SK-N-SH (cell line): ENCODE data around the gene PRKAR1A. TPM values are rescaled to one million over a fixed set of nuclear protein-coding genes. Genes with fewer than 3 reads are reported as not detected.

ENCODE experiments used
- CTCF ChIA-PET: fragments of 300-600, 350-600 bp; formaldehyde crosslinking; extraction: SDS; loops from one replicate; lab custom pipeline; 2021; lab: Yijun Ruan, JAX
- POLR2A ChIA-PET: fragments of 350-600 bp; sonication (Branson Sonifier 250); formaldehyde crosslinking; extraction: SDS; loops from one replicate; lab custom pipeline; 2020; ENCODE audit warnings: antibody characterized with exemption, inconsistent platforms; lab: Yijun Ruan, JAX
- DNase-seq: peaks from one replicate; pipeline ENCODE4 v3.0.0; 2012
- H2AFZ ChIP-seq: fragments of 200-600 bp; sonication (generic); 2 replicates; pipeline ENCODE4 v1.8.1; 2016; ENCODE audit warnings: antibody characterized with exemption, mild to moderate bottlenecking, low read depth
- H3F3A ChIP-seq: fragments of 200-600 bp; sonication (generic); replicated peaks from 2 replicates; pipeline ENCODE3; 2016; ENCODE audit warnings: antibody characterized with exemption, mild to moderate bottlenecking; ENCODE audit not compliant: insufficient read depth
- H3K27ac ChIP-seq, 2 experiments: fragments of 200-500 bp in 1 of 2; fragments of 200-600 bp in 1 of 2; sonication (Bioruptor generic) in 1 of 2; sonication (generic), shearing (Covaris generic) in 1 of 2; 2 replicates each; pipeline versions ENCODE4 v1.5.1 to v1.6.1; 2014 to 2016; ENCODE audit warnings: low read depth in 2 of 2, inconsistent platforms in 1 of 2, low read length in 1 of 2, mild to moderate bottlenecking in 1 of 2, mixed read lengths in 1 of 2
- H3K27me3 ChIP-seq: fragments of 200-600 bp; sonication (generic), shearing (Covaris generic); 2 replicates; pipeline ENCODE4 v1.6.1; 2016; ENCODE audit warnings: mixed run types; ENCODE audit not compliant: insufficient read depth
- H3K36me3 ChIP-seq, 2 experiments: fragments of 200-500 bp in 1 of 2; fragments of 200-600 bp in 1 of 2; sonication (Bioruptor generic) in 1 of 2; sonication (generic) in 1 of 2; replicated peaks in 1 of 2; 2 replicates each; pipeline versions ENCODE3 to v1.5.1; 2014 to 2016; ENCODE audit warnings: low read length in 1 of 2, mild to moderate bottlenecking in 1 of 2; ENCODE audit not compliant: insufficient read depth in 2 of 2, control insufficient read depth in 1 of 2
- H3K4me1 ChIP-seq, 2 experiments: fragments of 200-500 bp in 1 of 2; fragments of 200-600 bp in 1 of 2; sonication (Bioruptor generic) in 1 of 2; sonication (generic), shearing (Covaris generic) in 1 of 2; 2 replicates each; pipeline versions ENCODE4 v1.5.1 to v1.6.1; 2014 to 2016; ENCODE audit warnings: low read depth in 1 of 2, low read length in 1 of 2, mixed run types in 1 of 2; ENCODE audit not compliant: insufficient read depth in 2 of 2, control insufficient read depth in 1 of 2
- H3K4me2 ChIP-seq: fragments of 200-600 bp; sonication (generic), shearing (Covaris generic); 2 replicates; pipeline ENCODE4 v1.6.1; 2017; ENCODE audit warnings: mixed run types
- H3K4me3 ChIP-seq, 2 experiments: fragments of 200-500 bp in 1 of 2; fragments of 200-600 bp in 1 of 2; sonication (Bioruptor generic) in 1 of 2; sonication (generic), shearing (Covaris generic) in 1 of 2; 2 replicates each; pipeline versions ENCODE4 v1.5.1 to v1.8.1; 2014 to 2016; ENCODE audit warnings: low read depth in 2 of 2, inconsistent platforms in 1 of 2, low read length in 1 of 2, mild to moderate bottlenecking in 1 of 2, mixed read lengths in 1 of 2, moderate library complexity in 1 of 2
- H3K79me2 ChIP-seq: fragments of 200-600 bp; sonication (generic); 2 replicates; pipeline ENCODE4 v1.8.1; 2017; ENCODE audit warnings: mild to moderate bottlenecking; ENCODE audit not compliant: insufficient read depth
- H3K9ac ChIP-seq: fragments of 200-600 bp; sonication (generic); 2 replicates; pipeline ENCODE4 v1.6.1; 2017; ENCODE audit warnings: mixed run types
- H3K9me2 ChIP-seq: fragments of 200-600 bp; sonication (generic); 2 replicates; pipeline ENCODE4 v1.6.1; 2017; ENCODE audit warnings: mixed run types
- H3K9me3 ChIP-seq: fragments of 200-600 bp; sonication (generic); 2 replicates; pipeline ENCODE4 v1.6.1; 2017; ENCODE audit warnings: mixed run types, mild to moderate bottlenecking, moderate library complexity
- H4K20me1 ChIP-seq: fragments of 200-600 bp; sonication (generic); 2 replicates; pipeline ENCODE4 v1.6.1; 2017; ENCODE audit warnings: mild to moderate bottlenecking, mixed run types; ENCODE audit not compliant: insufficient read depth
- CTCF ChIP-seq: fragments of 200-600 bp; sonication (generic); IDR thresholded peaks from 2 replicates; pipeline ENCODE4 v1.6.1; 2017; ENCODE audit warnings: antibody characterized with exemption, mild to moderate bottlenecking, moderate library complexity
- ELF1 ChIP-seq: IDR thresholded peaks from 2 replicates; pipeline ENCODE4 v1.4.0; 2012
- EZH2phosphoT487 ChIP-seq: fragments of 200-600 bp; sonication (generic); IDR thresholded peaks from 2 replicates; pipeline ENCODE4 v1.6.1; 2017; ENCODE audit warnings: low read depth, mixed run types, mild to moderate bottlenecking, antibody characterized with exemption, moderate library complexity, borderline replicate concordance
- GATA2 ChIP-seq: sonication (generic); formaldehyde crosslinking; IDR thresholded peaks from 2 replicates; pipeline ENCODE4 v1.5.0; 2020; ENCODE audit warnings: mild to moderate bottlenecking, missing genetic modification reagents
- IRF3 ChIP-seq: fragments of 150-350 bp; IDR thresholded peaks from 2 replicates; pipeline ENCODE4 v1.6.1; 2016; ENCODE audit warnings: mild to moderate bottlenecking, low read depth, low read length
- JUND ChIP-seq: IDR thresholded peaks from 2 replicates; pipeline ENCODE4 v1.4.0; 2012
- MXI1 ChIP-seq: IDR thresholded peaks from 2 replicates; pipeline ENCODE4 v1.6.1; 2012; ENCODE audit warnings: mild to moderate bottlenecking, low read depth, low read length, improper control_type of control experiment
- NFIC ChIP-seq: IDR thresholded peaks from 2 replicates; pipeline ENCODE4 v1.4.0; 2012; ENCODE audit warnings: borderline replicate concordance
- PBX3 ChIP-seq: IDR thresholded peaks from 2 replicates; pipeline ENCODE4; 2012
- POLR2AphosphoS5 ChIP-seq: IDR thresholded peaks from 2 replicates; pipeline ENCODE4 v1.6.1; 2012; ENCODE audit warnings: low read depth, low read length
- RAD21 ChIP-seq: IDR thresholded peaks from 2 replicates; pipeline ENCODE4 v1.6.1; 2012; ENCODE audit warnings: mild to moderate bottlenecking, low read length
- RCOR1 ChIP-seq: fragments of 150-350 bp; IDR thresholded peaks from 2 replicates; pipeline ENCODE4 v1.6.1; 2017; ENCODE audit warnings: antibody characterized with exemption, low read length
- REST ChIP-seq: IDR thresholded peaks from 2 replicates; pipeline ENCODE4 v1.6.1; 2012; ENCODE audit warnings: mild to moderate bottlenecking, low read depth, low read length, moderate library complexity
- RXRA ChIP-seq: IDR thresholded peaks from 2 replicates; pipeline ENCODE4 v1.4.0; 2012; ENCODE audit warnings: low read depth, mild to moderate bottlenecking, borderline replicate concordance
- SMC3 ChIP-seq: IDR thresholded peaks from 2 replicates; pipeline ENCODE4 v1.6.1; 2012; ENCODE audit warnings: low read depth, low read length, improper control_type of control experiment
- TEAD4 ChIP-seq: IDR thresholded peaks from 2 replicates; pipeline ENCODE4 v1.4.0; 2012; ENCODE audit warnings: mild to moderate bottlenecking, borderline replicate concordance; ENCODE audit not compliant: insufficient read depth
- USF2 ChIP-seq: fragments of 150-350 bp; IDR thresholded peaks from 2 replicates; pipeline ENCODE4 v1.6.1; 2017; ENCODE audit warnings: antibody characterized with exemption, low read length, low read depth, borderline replicate concordance
- YY1 ChIP-seq: IDR thresholded peaks from 2 replicates; pipeline ENCODE4 v1.4.0; 2012; ENCODE audit warnings: low read depth, mild to moderate bottlenecking
- ZBTB33 ChIP-seq: IDR thresholded peaks from 2 replicates; pipeline ENCODE4 v1.4.0; 2012; ENCODE audit warnings: low read depth, borderline replicate concordance
- WGBS: methylation state at CpG from one replicate; pipeline ENCODE4 v1.1.6; 2017; ENCODE audit warnings: low lambda C conversion rate; 5-methylcytosine and 5-hydroxymethylcytosine counted together
- polyA plus RNA-seq, 3 experiments: library from polyadenylated mRNA; depleted of rRNA; stranded (reverse); fragments of >200 nt; gene quantifications; 2 replicates each; pipeline ENCODE4 v1.2.3, GENCODE V29; 2012

Gene PRKAR1A
- polyA plus RNA-seq, 1 of the 3 experiments (the other 2 are of a cell fraction) = 195 TPM

GRCh38 chr17:68505951-68506350 is 6.3 kb upstream of the PRKAR1A start:
- H3K9ac ChIP-seq = no peak overlapping the region
- H4K20me1 ChIP-seq = no peaks in the 10 kb centered on the region
- no peak overlapping the region for H3K4me2 ChIP-seq
- TF ChIP-seq MXI1 (no peak), CTCF (no peak), JUND (no peak), IRF3 (no peak), ZBTB33 (no peak), SMC3 (no peak), YY1 (no peak), POLR2AphosphoS5 (no peak), NFIC (no peak), RXRA (no peak), PBX3 (no peak), RCOR1 (no peak), RAD21 (no peak), USF2 (no peak), REST (no peak), GATA2 (CRISPR knock-in tag) (no peak), ELF1 (no peak), EZH2phosphoT487 (no peak), TEAD4 (no peak)
- POLR2A ChIA-PET = no interaction called here
- no peaks in the 10 kb centered on the region for H3K79me2 ChIP-seq
- CTCF ChIA-PET = no interaction called here
- H3K27ac ChIP-seq = no peak overlapping the region
- no peak for DNase-seq
- H3K36me3 ChIP-seq = no peaks in the 10 kb centered on the region
- 74% methylated on average over 1 of the region's 1 CpG for WGBS
- no peak overlapping the region for H2AFZ ChIP-seq
- H3K9me2 ChIP-seq = no peaks in the 10 kb centered on the region
- H3F3A ChIP-seq = peaks cover 7% of the 10 kb centered on the region
- H3K9me3 ChIP-seq = no peaks in the 10 kb centered on the region
- no peak overlapping the region for H3K4me3 ChIP-seq
- no peaks in the 10 kb centered on the region; the same call in 1 of the 2 replicates for H3K27me3 ChIP-seq
- peaks cover 0 to 5% of the 10 kb centered on the region in 2 experiments; a peak in 2 of 4 replicates for H3K4me1 ChIP-seq
